Esophagus squamous epithelium (tissue), 4 donors: Measurements from ENCODE around the gene CST2.

Experiments
- POLR2A ChIP-seq, 4 donors: fragments of 450-650 bp; IDR thresholded peaks; one replicate each; pipeline ENCODE4 v1.6.1; 2017; ENCODE audit warnings: antibody characterized with exemption in 4 of 4, mild to moderate bottlenecking in 4 of 4, moderate library complexity in 3 of 4
- TF ChIP-seq, protein P1 (sequence below), 6 experiments: fragments of 450-650 bp in 4 of 6; fragments of 200-600 bp in 2 of 6; sonication (generic) in 2 of 6; IDR thresholded peaks; one replicate each; pipeline ENCODE4 v1.5.1; 2016 to 2019; ENCODE audit warnings: antibody characterized with exemption in 6 of 6, mild to moderate bottlenecking in 4 of 6, moderate library complexity in 4 of 6

DNA sequence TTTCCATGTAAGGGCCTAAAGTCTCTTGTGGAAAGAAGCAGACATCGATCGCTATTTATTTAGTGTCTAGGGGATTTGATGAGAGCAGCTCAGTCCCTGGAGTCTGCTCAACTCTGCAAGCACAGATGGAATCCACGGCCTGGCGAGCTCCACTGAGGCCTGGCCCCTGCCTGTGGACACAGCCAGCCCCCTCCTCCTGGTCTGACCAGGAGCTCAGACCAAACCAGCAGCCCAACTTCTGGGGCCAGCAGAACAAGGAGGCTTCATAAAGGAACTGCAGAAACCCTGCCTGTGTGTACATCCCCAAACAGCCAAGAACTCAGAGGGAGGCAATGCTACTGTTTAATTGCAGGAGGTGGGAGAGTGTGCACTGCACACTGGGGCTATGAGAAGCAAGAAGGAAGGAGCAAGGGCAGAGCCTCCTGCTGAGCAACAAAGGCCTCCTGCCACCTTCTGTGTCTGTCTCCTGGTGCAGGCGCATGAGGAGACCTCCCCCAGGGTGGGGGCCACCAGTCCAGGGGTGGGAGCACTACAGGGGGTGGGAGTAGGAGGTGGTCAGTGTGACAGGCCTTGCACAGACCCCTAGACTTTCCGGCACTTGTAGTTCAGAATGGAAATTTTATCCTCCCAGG is 49.2 kb upstream of the CST2 start:
- TF ChIP-seq, protein P1, sequence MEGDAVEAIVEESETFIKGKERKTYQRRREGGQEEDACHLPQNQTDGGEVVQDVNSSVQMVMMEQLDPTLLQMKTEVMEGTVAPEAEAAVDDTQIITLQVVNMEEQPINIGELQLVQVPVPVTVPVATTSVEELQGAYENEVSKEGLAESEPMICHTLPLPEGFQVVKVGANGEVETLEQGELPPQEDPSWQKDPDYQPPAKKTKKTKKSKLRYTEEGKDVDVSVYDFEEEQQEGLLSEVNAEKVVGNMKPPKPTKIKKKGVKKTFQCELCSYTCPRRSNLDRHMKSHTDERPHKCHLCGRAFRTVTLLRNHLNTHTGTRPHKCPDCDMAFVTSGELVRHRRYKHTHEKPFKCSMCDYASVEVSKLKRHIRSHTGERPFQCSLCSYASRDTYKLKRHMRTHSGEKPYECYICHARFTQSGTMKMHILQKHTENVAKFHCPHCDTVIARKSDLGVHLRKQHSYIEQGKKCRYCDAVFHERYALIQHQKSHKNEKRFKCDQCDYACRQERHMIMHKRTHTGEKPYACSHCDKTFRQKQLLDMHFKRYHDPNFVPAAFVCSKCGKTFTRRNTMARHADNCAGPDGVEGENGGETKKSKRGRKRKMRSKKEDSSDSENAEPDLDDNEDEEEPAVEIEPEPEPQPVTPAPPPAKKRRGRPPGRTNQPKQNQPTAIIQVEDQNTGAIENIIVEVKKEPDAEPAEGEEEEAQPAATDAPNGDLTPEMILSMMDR (IDR thresholded peaks at IDR 0.05): no peak
- TF ChIP-seq POLR2A (IDR thresholded peaks at IDR 0.05): no peak
